Gastroesophageal sphincter (tissue), 3 donors: ENCODE data around the gene MMADHC.

Experiments used
- EP300 ChIP-seq: sonication (generic); formaldehyde crosslinking; IDR thresholded peaks from one replicate; pipeline ENCODE4 v1.6.1; 2017; ENCODE audit warnings: antibody characterized with exemption, mild to moderate bottlenecking
- POLR2A ChIP-seq, 2 donors: fragments of 450-650 bp; IDR thresholded peaks; one replicate each; pipeline ENCODE4 v1.6.1; 2017; ENCODE audit warnings: antibody characterized with exemption in 2 of 2, mild to moderate bottlenecking in 2 of 2, moderate library complexity in 1 of 2
- POLR2AphosphoS5 ChIP-seq: sonication (generic); formaldehyde crosslinking; IDR thresholded peaks from one replicate; pipeline ENCODE4 v1.6.1; 2017; ENCODE audit warnings: antibody characterized with exemption
- TF ChIP-seq, protein P1 (sequence below), 4 experiments: fragments of 200-600 bp in 2 of 4; fragments of 450-650 bp in 2 of 4; sonication (generic) in 1 of 4; IDR thresholded peaks; one replicate each; pipeline ENCODE4 v1.5.1; 2017 to 2019; ENCODE audit warnings: antibody characterized with exemption in 4 of 4, mild to moderate bottlenecking in 2 of 4, moderate library complexity in 2 of 4

- TF ChIP-seq, protein P1, sequence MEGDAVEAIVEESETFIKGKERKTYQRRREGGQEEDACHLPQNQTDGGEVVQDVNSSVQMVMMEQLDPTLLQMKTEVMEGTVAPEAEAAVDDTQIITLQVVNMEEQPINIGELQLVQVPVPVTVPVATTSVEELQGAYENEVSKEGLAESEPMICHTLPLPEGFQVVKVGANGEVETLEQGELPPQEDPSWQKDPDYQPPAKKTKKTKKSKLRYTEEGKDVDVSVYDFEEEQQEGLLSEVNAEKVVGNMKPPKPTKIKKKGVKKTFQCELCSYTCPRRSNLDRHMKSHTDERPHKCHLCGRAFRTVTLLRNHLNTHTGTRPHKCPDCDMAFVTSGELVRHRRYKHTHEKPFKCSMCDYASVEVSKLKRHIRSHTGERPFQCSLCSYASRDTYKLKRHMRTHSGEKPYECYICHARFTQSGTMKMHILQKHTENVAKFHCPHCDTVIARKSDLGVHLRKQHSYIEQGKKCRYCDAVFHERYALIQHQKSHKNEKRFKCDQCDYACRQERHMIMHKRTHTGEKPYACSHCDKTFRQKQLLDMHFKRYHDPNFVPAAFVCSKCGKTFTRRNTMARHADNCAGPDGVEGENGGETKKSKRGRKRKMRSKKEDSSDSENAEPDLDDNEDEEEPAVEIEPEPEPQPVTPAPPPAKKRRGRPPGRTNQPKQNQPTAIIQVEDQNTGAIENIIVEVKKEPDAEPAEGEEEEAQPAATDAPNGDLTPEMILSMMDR (IDR thresholded peaks at IDR 0.05), result no peak
- TF ChIP-seq POLR2A (IDR thresholded peaks at IDR 0.05) (no peak), EP300 (no peak), POLR2AphosphoS5 (no peak)
These were observed 19.4 kb downstream of the MMADHC start for GRCh38 chr2:149568138-149568537.
